ENCODE measurements around the gene ACOT13.
A peak's percentile ranks its signal among the peaks of the same experiment; 100 is the strongest.
"Not testable (repeated sequence)": the region's sequence is repeated elsewhere in the genome, so short reads cannot be mapped to it uniquely, and the experiment has no call there.

ACOT13 gene

DNA sequence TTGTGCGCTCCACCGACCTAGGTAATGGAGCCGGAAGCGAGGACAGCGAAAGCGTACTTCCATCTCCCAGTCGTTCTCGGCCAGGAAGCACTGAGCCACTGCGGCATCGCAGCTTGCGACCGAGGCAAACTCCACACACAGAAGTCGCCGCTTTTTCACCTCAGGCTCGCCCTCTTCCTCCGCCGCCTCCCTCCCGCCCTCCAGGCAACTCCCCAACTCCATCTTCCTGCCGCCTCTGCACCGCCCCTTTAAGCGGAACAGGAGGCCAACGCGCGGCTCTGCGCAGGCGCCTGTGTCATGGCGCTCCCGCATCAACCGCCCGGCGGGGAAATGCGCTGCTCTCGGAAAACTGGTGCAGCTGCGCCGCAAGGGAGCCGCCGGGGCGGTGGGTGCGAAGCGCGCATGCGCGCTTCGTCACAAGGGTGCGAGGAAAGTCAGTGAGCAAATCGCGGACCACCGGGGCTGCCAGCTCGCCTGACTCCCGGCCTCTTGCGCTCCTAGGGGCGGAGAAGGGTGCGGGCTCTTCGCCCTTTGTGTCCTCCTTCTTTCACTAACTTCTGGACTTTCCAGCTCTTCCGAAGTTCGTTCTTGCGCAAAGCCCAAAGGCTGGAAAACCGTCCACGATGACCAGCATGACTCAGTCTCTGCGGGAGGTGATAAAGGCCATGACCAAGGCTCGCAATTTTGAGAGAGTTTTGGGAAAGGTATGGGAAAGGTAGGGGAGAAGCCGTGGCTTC lies at the start of gene ACOT13, which contains the start of gene TDP2:
TSS of gene ACOT13 (plus strand) at position 437 of the 737 bp plus-strand sequence. CDS start at position 624, 187 bp downstream.
TSS of gene TDP2 (minus strand) at position 259 of the 737 bp plus-strand sequence. CDS start at position 222, 37 bp downstream.
- DNase-seq (ENCODE audit: low read depth in 3 of 3) = peak; percentile 88 to 95 (median 95)

DNA sequence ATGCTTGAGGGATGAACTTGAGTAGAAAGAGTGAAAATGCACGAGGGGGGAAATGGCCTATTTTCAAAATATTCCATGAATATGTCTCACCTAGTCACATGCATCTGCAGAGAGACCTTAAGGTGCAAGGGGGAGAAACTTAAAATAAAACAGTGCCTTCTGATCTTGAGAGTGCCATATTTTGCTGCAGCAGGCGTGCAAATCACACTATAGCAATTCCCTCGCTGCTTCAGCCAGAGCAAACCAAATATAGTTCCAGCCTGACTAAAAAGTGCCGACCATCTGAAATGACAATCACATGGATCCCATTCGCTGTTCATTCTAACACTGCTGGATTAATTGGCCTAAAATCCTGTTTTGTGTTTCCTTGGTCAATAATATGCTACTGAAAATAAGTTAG lies 47.2 kb upstream of the ACOT13 start:
- DNase-seq (ENCODE audit: low read depth in 3 of 3) = no peak

DNA sequence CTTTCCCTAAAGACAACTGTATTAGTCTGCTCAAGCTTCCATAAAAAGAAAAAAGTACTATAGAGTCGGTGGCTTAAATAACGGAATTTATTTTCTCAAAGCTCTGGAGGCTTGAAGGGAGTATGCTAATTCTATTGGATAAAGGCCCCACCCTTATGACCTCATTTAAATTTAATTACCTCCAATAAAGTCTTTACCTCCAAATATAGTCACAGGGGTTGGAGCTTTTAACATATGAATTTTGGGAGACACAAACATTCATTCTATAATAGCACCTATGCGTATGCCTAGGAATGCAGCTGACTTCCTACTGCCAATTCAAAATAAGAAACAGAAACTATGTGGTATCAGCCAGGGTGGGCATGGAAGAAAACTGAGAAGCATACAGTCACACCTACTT lies 46.2 kb upstream of the ACOT13 start:
- DNase-seq (ENCODE audit: low read depth in 3 of 3) = no peak

DNA sequence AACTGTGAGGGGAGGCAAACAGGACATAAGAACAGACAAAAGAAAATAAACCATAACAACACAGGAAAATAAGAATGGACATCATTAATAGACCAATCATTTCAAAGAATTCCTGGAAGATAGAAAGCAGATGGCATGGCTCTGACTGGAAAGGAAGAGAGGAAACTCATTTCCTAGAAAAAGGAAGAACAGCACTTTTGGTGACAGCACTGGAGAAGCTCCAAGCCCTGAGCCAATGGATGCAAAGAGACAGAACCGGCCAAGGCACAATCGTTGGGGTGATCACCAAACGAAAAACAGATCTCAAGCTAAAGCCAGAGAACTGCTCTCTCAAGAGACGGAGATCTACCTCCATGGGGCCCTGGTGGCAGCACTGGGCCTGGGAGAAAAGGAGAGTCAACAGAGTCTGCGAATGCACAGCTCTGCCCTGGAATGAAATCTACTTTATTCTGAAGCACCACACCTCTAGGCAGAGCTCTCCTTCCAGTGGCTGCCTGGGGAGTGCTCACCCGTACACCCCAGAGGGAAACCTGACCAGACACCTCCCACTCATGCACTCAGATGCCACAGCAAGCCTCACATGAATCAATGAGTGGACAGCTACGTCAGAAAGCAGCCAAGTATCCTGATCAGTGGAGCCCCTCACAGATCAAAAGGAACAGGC lies 45.1 kb upstream of the ACOT13 start:
- DNase-seq (ENCODE audit: low read depth in 3 of 3) = no peak

DNA sequence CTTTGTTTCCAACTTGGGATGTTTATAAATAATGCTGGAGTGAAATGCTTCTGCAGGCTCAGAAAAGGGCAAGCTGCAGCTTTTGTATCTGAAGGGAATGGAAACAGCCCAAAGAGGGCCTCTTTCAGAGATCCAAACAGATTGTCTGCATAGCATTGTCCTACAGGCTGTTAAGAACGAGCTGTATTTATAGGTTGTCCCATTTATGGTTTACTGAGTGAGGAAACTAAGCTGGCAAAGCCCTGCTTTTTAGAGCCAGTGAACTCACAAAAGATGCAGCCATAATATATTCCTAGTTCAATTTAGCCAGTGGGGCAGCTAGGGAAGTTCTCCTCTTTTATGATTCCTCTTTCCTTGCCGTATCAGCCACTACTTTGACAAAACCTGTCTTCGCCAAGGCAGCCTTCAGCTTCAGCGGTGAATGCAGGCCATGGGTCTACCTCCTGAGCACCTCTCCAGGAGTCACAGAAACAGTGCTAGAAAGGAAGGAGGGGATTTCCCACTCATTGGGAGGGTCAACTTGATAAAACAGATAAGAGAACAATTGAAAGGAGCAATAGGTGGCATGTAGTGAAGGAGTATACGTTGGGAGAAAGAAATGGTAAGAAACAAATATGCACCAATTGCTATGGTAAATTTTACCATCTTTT lies 35.9 kb upstream of the ACOT13 start:
- no peak for DNase-seq (ENCODE audit: low read depth in 3 of 3)

DNA sequence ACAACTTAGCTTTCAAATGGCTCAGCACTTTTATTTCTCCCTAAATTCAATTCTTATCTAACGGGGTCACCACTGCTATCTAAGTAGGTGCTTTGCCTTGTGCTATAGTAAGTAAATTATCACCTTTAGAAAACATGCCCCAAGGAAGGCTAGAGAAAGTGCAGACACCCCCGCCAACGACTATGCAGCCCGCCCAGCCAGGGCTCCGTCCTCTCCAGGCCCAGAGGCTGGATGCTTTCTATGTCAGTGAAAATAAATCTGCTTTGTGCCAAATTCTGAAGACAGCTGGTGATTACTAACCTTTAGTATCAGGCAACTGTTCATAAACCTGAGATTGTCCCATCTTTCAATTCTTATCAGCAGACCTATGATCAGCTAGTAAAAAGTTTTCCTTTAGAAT lies 35.2 kb upstream of the ACOT13 start:
- DNase-seq (ENCODE audit: low read depth in 3 of 3) = no peak

DNA sequence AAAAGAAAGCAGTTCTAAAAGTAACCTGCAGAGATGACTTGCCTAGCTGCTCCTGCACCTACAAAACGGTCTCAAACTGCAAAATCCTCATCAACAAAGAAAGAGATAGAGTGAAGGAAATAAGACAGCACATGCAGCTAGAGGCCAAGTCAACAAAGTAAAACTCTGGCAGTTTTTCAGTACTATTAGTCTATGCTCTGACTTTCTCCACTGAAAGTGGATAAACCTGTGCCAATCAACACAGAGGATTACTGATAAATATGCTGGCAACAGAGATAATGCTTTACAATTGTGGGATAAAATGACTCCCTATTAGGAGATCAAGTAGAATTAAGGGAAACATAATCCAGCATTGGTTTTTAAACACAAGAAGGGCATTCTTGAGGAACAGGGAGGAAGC lies 34.3 kb upstream of the ACOT13 start:
- no peak for DNase-seq (ENCODE audit: low read depth in 3 of 3)

DNA sequence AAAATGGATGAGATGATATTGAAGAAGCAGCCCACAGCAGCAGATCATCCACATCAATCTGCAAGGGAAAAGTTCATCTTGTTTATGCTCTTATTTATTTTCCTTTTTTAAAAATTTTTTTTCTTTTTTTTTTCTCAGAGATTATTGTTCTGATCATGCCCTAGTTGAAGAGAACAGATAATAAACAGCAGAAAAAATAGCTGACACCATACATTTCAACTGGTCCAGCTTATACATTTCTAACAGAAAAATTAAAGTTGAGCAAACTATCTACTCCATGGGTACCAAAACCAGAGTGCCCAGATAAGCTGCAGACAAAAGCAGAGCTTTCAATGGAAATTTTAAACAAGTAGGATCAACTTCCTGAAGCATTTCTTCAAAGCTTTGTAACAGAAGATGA lies 30.2 kb upstream of the ACOT13 start:
- no peak for DNase-seq (ENCODE audit: low read depth in 3 of 3)

DNA sequence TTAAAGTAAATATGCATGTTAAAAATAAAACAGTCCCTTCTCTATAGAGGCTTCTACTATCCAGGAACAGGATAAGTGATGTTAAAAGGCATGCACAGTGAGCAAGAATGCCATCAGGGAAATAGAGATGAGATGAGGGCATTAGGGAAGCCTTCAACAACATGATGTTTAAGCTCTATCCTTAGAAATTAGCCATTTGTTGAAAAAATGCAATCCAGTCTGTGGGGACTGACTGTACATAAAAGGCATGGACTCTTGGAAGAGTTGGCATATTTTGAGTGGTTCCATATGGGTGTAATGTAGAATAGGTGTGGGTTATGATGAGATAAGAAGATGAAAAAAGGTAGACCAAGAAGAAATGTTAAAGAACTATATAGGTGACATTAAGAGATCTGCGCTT lies 26.7 kb upstream of the ACOT13 start:
- DNase-seq (ENCODE audit: low read depth in 3 of 3) = no peak

DNA sequence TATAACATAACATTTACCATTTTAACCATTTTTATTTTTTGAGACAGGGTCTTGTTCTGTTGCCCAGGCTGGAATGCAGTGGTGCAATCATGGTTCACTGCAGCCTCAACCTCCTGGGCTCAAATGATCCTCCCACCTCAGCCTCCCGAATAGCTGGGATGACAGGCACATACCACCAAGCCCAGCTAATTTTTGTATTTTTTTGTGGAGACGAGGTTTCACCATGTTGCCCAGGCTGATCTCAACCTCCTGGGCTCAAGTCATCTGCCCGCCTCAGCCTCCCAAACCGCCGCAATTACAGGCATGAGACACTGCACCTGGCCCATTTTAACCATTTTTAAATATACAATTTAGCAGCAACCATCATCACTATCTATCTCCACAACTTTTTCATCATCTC lies 26.2 kb upstream of the ACOT13 start:
- not testable (repeated sequence) for DNase-seq (ENCODE audit: low read depth in 3 of 3)

DNA sequence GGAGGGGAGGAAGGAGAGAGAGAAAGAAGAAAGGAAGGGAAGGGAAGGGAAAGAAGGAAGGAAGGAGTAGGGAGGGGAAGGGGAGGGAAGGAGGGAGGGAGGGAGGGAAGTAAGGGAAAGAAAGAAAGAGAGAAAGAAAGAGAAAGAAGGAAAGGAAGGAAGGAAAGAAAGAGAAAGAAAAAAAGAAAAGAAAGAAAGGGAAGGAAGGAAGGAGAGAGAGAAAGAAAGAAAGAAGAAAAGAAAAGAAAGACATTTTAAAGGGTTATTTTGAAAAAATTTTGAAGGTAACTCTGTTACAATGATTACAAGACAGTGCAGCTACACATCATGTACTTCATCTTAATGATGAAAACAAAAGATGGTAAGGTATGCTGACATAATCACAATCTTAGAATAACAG lies 24.8 kb upstream of the ACOT13 start:
- no peak for DNase-seq (ENCODE audit: low read depth in 3 of 3)

DNA sequence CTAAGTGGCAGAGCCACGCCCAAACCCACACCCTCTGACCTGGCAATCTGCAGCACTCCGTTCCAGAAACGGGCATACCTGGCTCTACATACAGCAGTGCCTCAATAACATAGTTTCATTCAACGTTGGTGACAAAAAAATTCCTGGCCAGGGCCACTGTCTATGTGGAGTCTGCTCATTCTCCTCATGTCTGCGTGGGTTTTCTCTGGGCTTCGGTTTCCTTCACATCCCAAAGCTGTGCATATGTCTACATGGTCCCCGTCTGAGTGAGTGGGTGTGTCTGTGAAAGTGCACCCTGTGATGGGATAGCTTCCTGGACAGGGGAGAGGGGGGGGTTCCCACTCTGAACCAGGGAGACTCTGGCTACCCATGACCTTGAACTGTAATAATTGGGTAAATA lies 23.0 kb upstream of the ACOT13 start:
- no peak for DNase-seq (ENCODE audit: low read depth in 3 of 3)

DNA sequence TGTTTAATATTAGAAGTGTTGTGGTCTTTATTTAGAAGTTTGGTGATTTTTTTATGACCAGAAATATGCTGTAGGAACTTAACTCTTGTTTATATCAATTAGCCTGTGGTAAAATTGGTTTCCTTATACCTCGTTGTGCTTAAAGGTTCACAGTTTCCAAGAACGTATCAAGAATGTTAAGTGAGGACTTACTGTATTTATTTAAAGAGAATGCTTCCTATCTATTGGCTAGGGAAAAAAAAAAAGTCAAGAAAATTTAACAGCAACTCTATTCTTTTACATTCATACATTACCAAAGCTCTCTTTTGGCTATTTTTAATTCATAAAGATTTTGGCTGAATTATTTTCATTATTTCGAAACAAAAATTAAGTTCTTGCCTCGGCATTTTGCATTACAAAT lies 22.5 kb upstream of the ACOT13 start:
- DNase-seq (ENCODE audit: low read depth in 3 of 3) = no peak

DNA sequence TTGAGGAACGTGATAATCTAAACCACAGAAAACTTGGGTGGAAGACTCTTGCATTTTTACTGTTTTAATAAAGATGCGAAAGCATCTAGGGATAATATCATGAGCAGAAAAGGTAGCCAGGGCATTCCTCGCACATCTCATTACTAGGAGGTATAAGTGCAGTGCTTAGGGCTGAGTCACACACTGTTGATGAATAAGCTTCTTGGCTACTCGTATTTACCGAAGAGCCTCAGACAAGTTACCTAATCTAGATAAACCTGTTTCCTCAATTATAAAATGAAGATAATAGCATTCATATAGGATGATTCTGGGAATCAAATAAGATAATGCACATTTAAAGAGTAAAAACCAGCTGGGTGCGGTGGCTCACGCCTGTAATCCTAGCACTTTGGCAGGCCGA lies 20.1 kb upstream of the ACOT13 start:
- DNase-seq (ENCODE audit: low read depth in 3 of 3) = no peak

DNA sequence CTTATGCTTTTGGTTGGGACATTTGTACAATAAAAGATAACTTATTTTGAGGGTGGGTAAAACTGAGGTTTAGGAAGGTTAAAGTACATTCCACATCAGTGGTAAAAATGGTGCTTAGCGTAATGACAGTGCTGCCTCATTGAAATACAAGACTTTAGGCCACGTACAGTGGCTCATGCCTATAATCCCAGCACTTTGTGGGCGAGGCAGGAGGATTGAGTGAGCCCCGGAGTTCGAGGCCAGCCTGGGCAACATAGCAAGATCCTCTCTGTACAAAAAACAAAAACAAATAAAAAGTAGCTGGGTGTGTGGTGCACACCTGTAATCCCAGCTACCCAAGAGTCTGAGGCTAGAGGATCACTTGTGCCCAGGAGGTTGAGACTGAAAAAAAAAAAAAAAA lies 18.6 kb upstream of the ACOT13 start:
- no peak for DNase-seq (ENCODE audit: low read depth in 3 of 3)

DNA sequence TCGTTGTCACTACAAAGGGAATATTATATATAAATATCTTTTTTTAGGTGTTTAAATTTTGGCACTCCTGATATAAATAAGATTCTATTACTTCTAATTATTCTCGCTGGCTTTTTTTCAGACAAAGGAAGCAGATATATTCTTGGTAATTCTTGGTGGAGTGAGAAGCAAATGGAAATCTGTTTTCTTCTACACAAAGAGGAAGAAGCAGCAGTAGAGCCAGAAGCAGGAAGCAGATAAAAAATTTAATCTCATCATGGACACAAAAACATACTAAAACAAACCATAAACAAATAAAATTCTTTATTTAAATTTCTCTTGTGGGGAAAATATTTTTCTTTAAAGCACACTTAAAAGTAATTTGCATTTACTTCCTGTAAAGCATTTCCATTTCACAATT lies 17.2 kb upstream of the ACOT13 start:
- no peak for DNase-seq (ENCODE audit: low read depth in 3 of 3)

DNA sequence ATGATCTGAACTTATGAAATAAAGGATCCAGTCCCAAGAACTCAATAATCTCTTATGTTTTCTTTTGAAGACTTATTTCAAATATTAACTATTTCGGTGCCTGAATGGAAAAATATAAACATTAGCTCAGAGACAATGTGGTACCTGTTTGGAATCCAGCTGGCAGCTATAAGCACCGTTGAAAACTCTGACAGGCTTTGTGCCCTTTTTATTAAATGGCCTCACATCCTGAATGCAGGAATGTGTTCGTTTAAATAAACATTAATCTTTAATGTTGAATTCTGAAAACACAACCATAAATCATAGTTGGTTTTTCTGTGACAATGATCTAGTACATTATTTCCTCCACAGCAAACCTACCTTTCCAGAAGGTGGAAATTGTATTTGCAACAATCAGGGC lies 16.5 kb upstream of the ACOT13 start:
- DNase-seq (ENCODE audit: low read depth in 3 of 3) = no peak

DNA sequence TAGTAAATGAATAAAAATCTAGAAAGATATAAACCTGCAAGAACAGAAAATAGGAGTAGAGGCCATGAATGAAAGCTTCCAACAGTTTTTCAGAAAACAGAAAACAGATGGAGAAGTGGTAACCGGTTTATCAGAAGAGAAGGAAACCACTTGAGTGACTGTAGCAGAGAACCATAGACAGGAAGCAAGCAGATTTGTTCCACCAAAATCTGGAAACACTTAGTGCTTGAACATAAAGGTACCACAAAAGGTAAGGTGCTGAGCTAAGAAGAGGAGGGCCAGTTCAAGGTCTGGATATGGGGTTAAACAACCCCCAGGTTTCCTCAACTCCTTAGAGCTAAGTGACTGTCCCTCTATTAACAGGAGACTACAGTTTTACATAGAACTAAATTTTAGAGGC lies 11.7 kb upstream of the ACOT13 start:
- no peak for DNase-seq (ENCODE audit: low read depth in 3 of 3)

DNA sequence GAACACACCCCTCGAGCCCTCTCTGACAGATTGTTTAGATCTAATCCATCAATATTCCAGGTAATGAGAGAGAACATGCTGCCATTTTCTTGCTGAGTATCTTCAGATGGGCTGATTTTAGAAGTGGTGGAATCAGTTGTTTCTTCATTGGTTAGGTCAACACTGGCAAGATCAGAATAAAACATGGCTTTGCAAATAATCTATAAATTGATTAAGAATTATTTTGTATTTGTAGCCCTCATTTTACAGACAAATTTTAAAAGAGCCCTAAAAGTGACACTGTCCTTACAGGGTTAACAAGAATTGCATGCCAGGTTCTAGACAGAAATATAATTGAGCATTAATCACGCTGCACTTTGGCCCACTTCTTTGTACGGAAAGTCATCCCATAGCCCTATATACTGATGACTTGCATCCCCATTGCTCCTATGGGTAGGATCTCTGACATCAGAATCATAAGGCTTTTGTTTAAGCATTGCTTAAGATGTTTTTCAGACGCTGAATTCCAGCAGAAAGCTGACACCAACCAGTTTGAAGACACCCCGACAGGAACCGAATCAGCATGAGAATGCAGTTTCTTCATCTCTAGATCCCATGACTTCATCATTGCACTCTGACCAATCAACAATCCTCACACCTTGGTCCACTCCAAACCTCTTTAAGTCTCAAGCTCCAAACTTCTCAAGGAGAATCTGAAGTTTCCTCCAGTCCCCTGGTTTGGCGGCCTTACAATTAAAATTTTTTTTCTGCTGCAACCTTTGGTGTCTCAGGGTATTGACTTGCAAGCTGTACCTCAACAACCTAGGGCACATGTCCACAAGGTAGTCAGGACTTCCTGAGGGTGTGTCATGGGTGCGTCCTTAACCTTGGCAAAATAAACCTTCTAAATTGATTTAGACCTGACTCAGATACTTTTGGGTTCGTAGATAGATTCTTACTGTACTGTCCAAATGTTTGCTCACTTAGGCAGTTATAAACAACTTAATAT lies 8.0 kb upstream of the ACOT13 start:
- DNase-seq (ENCODE audit: low read depth in 3 of 3) = no peak

DNA sequence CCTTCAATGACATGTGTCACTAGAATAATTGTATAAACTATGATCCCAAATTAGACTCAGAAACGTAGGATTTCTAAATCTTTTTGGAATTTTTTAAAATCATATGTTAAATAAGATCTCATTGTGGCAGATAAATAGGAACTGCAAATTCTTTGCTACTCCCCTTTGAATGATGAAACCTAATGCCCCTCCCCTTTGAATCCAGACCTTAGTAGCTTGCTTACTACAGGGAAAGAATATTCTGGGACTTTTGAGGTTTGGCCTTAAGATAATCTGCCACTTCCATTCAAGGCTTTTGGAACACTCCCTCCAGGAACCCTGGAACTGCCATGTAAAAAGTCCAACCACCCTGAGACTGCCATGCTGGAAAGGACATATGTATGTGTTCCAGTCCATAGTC lies 7.3 kb upstream of the ACOT13 start:
- DNase-seq (ENCODE audit: low read depth in 3 of 3) = no peak

DNA sequence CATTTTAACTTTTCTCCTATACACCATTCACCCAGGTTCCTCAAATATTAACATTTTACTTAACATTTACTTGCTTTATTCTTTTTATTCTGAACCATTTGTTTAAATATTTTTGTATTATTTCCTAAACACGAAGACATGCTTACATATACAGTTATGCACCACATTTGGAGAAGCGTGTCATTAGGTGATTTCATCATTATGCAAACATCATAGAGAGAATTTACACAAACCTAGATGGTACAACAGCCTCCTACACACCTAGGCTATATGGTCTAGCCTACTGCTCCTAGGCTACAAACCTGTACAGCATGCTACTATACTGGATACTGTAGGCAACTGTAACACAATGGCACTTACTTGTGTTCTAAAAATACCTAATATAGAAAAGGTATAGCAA lies 6.8 kb upstream of the ACOT13 start:
- no peak for DNase-seq (ENCODE audit: low read depth in 3 of 3)

DNA sequence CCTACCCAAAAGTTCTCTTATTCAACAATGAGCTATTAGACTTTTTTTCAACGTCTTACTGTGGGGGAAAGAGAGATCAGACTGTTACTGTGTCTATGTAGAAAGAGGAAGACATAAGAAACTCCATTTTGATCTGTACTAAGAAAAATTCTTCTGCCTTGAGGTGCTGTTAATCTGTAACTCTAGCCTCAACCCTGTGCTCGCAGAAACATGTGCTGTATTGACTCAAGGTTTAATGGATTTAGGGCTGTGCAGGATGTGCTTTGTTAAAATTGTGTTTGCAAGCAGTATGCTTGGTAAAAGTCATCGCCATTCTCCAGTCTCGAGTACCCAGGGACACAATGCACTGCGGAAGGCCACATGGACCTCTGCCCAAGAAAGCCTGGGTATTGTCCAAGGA lies 5.1 kb upstream of the ACOT13 start:
- not testable (repeated sequence) for DNase-seq (ENCODE audit: low read depth in 3 of 3)

All from stimulated activated CD4-positive, alpha-beta T cell treated with anti-CD3 and anti-CD28 coated beads, TNF-alpha, amount 100 ng/mL, for 24 hours (primary cell).